ENCODE measurements around the gene PPP1R27. TPM values are rescaled to one million over a fixed set of nuclear protein-coding genes. Genes with fewer than 3 reads are reported as not detected.

PPP1R27 gene
- total and polyA plus RNA-seq, 11 donors, result not detected

GRCh38 chr17:81858967-81859905 is 24.4 kb upstream of the PPP1R27 start:
- Histone ChIP-seq H3K9me3 (no peaks in the 10 kb centered on the region), H3K4me3 (peak overlapping the region; percentile 81 to 99 (median 94)), H3K4me1 (peaks cover 11 to 63% (median 44%) of the 10 kb centered on the region in 12 donors), H3K36me3 (peaks cover 0 to 65% (median 41%) of the 10 kb centered on the region in 9 donors), H3K27ac (peak overlapping the region in 11 of 12 donors; percentile 93 to 99 (median 94)), H3K27me3 (no peaks in the 10 kb centered on the region)
- intact Hi-C loops (cut with DNase I), result loop anchor here in 1 of 10 donors (5.0 kb wide), 1 partner anchor 37 kb away; no protein-coding TSS in a partner anchor
- no peak for DNase-seq
- TF ChIP-seq, protein P1, sequence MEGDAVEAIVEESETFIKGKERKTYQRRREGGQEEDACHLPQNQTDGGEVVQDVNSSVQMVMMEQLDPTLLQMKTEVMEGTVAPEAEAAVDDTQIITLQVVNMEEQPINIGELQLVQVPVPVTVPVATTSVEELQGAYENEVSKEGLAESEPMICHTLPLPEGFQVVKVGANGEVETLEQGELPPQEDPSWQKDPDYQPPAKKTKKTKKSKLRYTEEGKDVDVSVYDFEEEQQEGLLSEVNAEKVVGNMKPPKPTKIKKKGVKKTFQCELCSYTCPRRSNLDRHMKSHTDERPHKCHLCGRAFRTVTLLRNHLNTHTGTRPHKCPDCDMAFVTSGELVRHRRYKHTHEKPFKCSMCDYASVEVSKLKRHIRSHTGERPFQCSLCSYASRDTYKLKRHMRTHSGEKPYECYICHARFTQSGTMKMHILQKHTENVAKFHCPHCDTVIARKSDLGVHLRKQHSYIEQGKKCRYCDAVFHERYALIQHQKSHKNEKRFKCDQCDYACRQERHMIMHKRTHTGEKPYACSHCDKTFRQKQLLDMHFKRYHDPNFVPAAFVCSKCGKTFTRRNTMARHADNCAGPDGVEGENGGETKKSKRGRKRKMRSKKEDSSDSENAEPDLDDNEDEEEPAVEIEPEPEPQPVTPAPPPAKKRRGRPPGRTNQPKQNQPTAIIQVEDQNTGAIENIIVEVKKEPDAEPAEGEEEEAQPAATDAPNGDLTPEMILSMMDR (IDR thresholded peaks at IDR 0.05), result no peak
- TF ChIP-seq POLR2A (IDR thresholded peaks at IDR 0.05), result no peak
- 51 to 55% (median 53%) methylated on average over 22 to 23 of the region's 23 CpGs for WGBS, 4 donors
- ATAC-seq, result no peak

DNA sequence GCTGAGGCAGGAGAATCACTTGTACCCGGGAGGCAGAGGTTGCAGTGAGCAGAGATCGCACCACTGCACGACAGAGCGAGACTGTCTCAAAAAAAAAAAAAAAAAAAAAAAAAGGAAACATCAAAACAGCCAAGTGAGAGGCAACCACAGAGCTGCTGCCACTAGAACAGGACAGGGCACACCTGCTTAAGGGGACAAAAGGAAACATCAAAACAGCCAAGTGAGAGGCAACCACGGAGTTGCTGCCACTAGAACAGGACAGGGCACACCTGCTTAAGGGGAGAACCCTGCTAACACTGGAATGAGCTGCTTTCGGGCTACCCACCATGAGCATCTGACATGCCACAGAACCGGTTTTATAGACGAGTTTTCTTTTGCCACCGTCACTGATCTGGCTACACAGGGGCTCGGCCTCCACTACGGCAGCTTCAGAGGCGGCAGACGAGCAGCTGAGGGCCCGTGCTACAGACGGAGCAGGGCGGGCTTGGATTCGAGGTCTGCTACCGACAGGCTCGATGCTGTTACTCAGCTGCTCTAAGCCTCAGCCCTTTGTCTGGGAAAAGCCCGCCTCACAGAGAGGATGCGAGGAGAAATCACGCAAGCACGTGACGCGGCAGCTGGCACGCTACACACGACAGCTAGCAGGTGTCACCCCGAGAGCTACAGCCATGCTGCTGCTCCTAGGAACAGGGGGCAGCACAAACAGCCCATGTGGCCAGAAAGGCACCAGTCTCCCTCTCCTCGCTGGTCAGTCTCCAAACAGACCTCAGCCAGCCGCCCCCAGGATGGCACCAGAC is 23.5 kb upstream of the PPP1R27 start:
- H3K4me3 ChIP-seq, result peak overlapping the region in 8 of 12 donors; percentile 81 to 99 (median 91)
- intact Hi-C loops (cut with DNase I), result loop anchor here in 1 of 10 donors (5.0 kb wide), 1 partner anchor 36 kb away; no protein-coding TSS in a partner anchor
- no peaks in the 10 kb centered on the region for H3K9me3 ChIP-seq
- ATAC-seq (no peak), DNase-seq (no peak)
- no peak overlapping the region for H3K27ac ChIP-seq
- 79 to 89% (median 86%) methylated on average over 15 to 30 of the region's 30 CpGs for WGBS, 4 donors
- no peak for TF ChIP-seq POLR2A (IDR thresholded peaks at IDR 0.05)
- TF ChIP-seq, protein P1 (IDR thresholded peaks at IDR 0.05), result no peak
- H3K27me3 ChIP-seq, result no peaks in the 10 kb centered on the region
- peaks cover 11 to 59% (median 44%) of the 10 kb centered on the region in 12 donors for H3K4me1 ChIP-seq
- peaks cover 0 to 66% (median 50%) of the 10 kb centered on the region in 9 donors for H3K36me3 ChIP-seq

- Histone ChIP-seq H3K27ac (peak overlapping the region in 3 of 12 donors; percentile 2 to 22 (median 13)), H3K4me3 (no peak overlapping the region), H3K9me3 (no peaks in the 10 kb centered on the region), H3K36me3 (peaks cover 0 to 89% (median 81%) of the 10 kb centered on the region in 9 donors), H3K27me3 (no peaks in the 10 kb centered on the region), H3K4me1 (peaks cover 11 to 40% (median 27%) of the 10 kb centered on the region in 12 donors)
- DNase-seq, result no peak
- ATAC-seq, result peak; percentile 17 to 58 (median 27)
- TF ChIP-seq, protein P1 (IDR thresholded peaks at IDR 0.05), result no peak
- TF ChIP-seq POLR2A (IDR thresholded peaks at IDR 0.05), result no peak
- intact Hi-C loops (cut with DNase I), result loop anchor here in 1 of 10 donors (5.0 kb wide), 1 partner anchor 33 kb away; no protein-coding TSS in a partner anchor
- WGBS, 4 donors, result 71 to 72% (median 71%) methylated on average over 26 to 29 of the region's 29 CpGs
Observed at GRCh38 chr17:81854974-81855774, 20.3 kb upstream of the PPP1R27 start.

All from heart left ventricle (tissue), 16 donors.